A172 (cell line): ENCODE measurements around the gene APBA3. TPM values are rescaled to one million over a fixed set of nuclear protein-coding genes. Genes with fewer than 3 reads are reported as not detected.
A peak's percentile ranks its signal among the peaks of the same experiment; 100 is the strongest.

Experiments used
- DNase-seq: peaks from one replicate; pipeline ENCODE4 v3.0.0-alpha.2; 2015; ENCODE audit warnings: low spot score
- total RNA-seq: library from RNA; depleted of rRNA; stranded (reverse); fragments of >200 nt; shearing (Covaris generic); gene quantifications from 2 replicates; pipeline ENCODE4 v1.2.3, GENCODE V29; 2014

Gene APBA3
- total RNA-seq, 1 experiment from 2014 or later: 28.7 TPM

DNA sequence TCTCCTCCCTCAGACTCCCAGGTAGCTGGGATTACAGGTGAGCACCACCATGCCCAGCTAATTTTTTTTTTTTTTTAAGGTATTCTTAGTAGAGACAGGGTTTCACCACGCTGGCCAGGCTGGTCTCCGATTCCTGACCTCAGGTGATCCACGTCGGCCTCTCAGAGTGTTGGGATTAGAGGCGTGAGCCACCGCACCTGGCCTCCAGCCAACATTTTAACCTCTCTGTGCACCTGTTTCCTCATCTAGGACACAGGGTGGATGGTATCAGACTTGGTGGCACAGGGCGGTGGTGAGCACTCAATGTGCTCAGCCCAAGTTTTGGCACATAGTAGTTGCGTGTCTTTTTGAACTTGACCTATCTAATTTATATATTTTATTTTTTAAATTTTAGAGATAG is 12.5 kb downstream of the APBA3 start:
- no peak for DNase-seq

DNA sequence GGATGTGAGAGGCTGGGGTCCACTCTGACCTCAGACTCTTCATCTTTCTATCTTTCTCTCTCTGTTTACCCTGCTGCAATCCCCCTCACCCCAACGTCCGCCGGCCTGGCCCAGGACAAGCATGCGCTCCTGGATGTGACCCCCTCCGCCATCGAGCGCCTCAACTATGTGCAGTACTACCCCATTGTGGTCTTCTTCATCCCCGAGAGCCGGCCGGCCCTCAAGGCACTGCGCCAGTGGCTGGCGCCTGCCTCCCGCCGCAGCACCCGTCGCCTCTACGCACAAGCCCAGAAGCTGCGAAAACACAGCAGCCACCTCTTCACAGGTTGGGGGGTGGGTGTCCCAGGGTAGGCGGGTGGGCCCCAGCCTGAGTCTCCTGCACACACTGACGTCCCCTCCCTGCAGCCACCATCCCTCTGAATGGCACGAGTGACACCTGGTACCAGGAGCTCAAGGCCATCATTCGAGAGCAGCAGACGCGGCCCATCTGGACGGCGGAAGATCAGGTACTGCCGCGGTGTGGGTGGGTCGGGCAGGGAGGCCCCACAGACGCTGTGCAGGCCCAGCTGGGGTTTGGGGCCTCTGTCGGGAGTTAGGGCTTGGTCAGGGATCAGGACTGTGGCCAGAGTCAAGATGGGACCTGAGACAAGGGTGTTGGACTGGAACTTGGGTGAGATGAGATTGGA is 15.0 kb downstream of the APBA3 start:
- no peak for DNase-seq

- no peak for DNase-seq
Observed at GRCh38 chr19:3745363-3746045, 16.0 kb downstream of the APBA3 start.

GRCh38 chr19:3743486-3743885 is 18.0 kb downstream of the APBA3 start:
- peak; percentile 28 for DNase-seq

- no peak for DNase-seq
Observed at GRCh38 chr19:3740431-3740830, 21.1 kb downstream of the APBA3 start.

- DNase-seq: no peak
Observed at GRCh38 chr19:3738477-3739220, 22.8 kb downstream of the APBA3 start.

- no peak for DNase-seq
Observed at GRCh38 chr19:3737487-3738205, 23.8 kb downstream of the APBA3 start.

DNA sequence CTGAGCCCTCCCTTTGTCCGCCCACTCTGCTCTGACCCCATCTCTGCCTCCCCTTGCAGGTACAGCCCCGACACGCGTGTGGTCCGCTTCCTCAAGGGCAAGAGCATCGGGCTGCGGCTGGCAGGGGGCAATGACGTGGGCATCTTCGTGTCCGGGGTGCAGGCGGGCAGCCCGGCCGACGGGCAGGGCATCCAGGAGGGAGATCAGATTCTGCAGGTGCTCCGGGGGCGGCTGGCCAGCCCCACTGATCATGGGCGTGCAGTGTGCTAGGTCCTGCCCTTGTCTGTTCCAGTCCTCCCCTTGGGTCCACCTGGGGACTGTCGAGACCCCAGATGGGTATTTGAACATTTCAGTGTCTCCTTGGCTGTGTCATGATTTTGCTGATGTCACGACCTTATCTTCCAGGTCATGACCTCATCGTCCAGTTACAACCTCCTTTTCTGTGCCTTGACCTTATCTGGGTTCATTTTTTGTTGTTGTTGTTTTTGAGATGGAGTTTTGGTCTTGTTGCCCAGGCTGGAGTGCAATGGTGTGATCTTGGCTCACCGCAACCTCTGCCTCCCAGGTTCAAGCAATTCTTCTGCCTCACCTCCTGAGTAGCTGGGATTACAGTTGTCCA is 25.3 kb downstream of the APBA3 start:
- DNase-seq: no peak

GRCh38 chr19:3734310-3734600 is 27.2 kb downstream of the APBA3 start:
- no peak for DNase-seq

GRCh38 chr19:3733549-3734309 is 27.8 kb downstream of the APBA3 start:
- DNase-seq: no peak

GRCh38 chr19:3732108-3732507 is 29.4 kb downstream of the APBA3 start:
- DNase-seq: no peak

DNA sequence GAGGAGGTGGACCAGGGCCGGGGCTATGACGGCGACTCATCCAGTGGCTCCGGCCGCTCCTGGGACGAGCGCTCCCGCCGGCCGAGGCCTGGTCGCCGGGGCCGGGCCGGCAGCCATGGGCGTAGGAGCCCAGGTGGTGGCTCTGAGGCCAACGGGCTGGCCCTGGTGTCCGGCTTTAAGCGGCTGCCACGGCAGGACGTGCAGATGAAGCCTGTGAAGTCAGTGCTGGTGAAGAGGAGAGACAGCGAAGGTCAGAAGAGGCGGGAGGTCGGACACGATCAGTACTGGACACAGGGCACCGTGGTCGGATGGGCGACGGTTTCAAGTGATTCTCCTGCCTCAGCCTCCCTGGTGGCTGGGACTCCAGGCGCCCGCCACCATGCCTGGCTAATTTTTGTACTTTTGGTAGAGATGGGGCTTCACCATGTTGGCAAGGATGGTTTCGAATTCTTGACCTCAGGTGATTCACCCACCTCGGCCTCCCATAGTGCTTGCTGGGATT is 31.0 kb downstream of the APBA3 start:
- DNase-seq: no peak

- peak; percentile 48 for DNase-seq
Observed at GRCh38 chr19:3725640-3726310, 35.7 kb downstream of the APBA3 start.

DNA sequence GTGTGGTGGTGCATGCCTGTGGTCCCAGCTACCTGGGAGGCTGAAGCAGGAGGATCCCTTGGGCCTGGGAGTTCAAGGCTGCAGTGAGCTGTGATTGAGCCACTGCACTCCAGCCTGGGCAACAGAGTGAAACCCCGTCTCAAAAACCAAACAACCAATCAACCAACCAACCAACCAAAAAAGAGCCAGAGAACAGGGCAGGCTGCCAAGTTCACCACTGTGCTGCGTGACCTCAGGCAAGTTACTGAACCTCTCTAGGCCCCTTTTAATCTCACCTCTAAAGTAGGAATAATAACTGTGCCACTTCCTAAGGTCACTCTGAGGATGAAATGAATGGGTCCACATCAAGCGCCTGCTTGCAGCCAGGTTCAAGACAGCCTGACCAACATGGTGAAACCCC is 36.4 kb downstream of the APBA3 start:
- DNase-seq: no peak

DNA sequence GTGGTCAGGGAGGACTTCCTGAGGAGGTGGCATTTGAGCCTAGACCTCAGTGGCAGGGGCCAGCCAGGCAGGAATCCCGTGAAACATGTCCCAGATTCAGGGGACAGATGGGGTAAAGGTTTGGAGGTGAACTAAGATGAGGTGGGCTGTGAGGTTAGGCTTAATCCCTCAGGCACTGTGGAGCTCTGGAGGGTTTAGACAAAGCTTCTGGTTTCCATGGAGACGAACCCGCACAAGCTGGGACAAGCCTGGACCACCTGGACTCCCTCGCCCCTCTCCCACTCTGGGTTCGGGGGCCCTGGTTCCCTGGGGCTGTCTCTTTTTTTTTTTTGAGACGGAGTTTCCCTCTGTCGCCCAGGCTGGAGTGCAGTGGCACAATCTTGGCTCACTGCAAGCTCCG is 37.6 kb downstream of the APBA3 start:
- no peak for DNase-seq

DNA sequence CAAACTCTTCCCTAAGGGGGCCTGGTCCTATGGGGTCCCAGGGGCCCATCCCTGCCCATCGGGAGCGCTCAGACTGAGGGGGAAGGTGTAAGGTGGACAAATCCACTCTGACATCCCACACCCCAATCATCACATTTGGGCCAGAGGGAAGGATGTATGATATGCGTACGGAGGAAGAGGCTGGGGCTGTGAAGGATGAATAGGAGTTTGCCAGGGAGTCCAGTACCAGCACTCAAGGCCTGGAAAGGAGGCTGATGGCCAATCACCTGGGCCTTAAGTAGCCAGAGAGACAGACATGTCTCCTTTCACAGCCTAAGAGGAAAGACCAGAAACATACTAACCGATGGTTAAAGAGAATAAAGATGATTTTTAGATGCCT is 38.4 kb downstream of the APBA3 start:
- no peak for DNase-seq

GRCh38 chr19:3722443-3723109 is 38.9 kb downstream of the APBA3 start:
- DNase-seq: no peak

GRCh38 chr19:3721887-3722442 is 39.5 kb downstream of the APBA3 start:
- no peak for DNase-seq

GRCh38 chr19:3721131-3721886 is 40.2 kb downstream of the APBA3 start:
- peak; percentile 71 for DNase-seq
